Ovary (tissue), 9 donors: ENCODE data around the gene TMEM214. TPM values are rescaled to one million over a fixed set of nuclear protein-coding genes. Genes with fewer than 3 reads are reported as not detected.

ENCODE experiments used
- DNase-seq, 5 donors: peaks; one replicate each; pipeline ENCODE4 v3.0.0-alpha.2; 2019 to 2020
- H3K27ac ChIP-seq, 2 donors: fragments of 200-600 bp; one replicate each; pipeline versions ENCODE4 v1.5.1 to v1.8.0; 2019 to 2022
- H3K27me3 ChIP-seq: fragments of 200-600 bp; one replicate; pipeline ENCODE4 v1.8.0; 2022
- H3K36me3 ChIP-seq: fragments of 200-600 bp; sonication (generic); one replicate; pipeline ENCODE4 v1.5.1; 2019
- H3K4me1 ChIP-seq: one replicate; pipeline ENCODE4 v1.8.1; 2013; ENCODE audit warnings: mild to moderate bottlenecking, moderate library complexity; ENCODE audit not compliant: insufficient read depth
- H3K4me3 ChIP-seq: fragments of 200-600 bp; sonication (generic); one replicate; pipeline ENCODE4 v1.5.1; 2017
- H3K9me3 ChIP-seq, 2 donors: fragments of 200-600 bp in 1 of 2; sonication (generic) in 1 of 2; one replicate each; pipeline versions ENCODE4 v1.5.1 to v1.8.1; 2013 to 2019; ENCODE audit warnings: mild to moderate bottlenecking in 1 of 2, moderate library complexity in 1 of 2
- CTCF ChIP-seq, 3 donors: fragments of 450-650 bp in 2 of 3; fragments of 200-600 bp in 1 of 3; IDR thresholded peaks; one replicate each; pipeline versions ENCODE4 v1.5.1 to v1.8.0; 2016 to 2022; ENCODE audit warnings: antibody characterized with exemption in 3 of 3, mild to moderate bottlenecking in 1 of 3
- EP300 ChIP-seq: sonication (generic); formaldehyde crosslinking; IDR thresholded peaks from one replicate; pipeline ENCODE4 v1.6.1; 2017; ENCODE audit warnings: antibody characterized with exemption
- POLR2A ChIP-seq: fragments of 450-650 bp; IDR thresholded peaks from one replicate; pipeline ENCODE4 v1.6.1; 2017; ENCODE audit warnings: antibody characterized with exemption, mild to moderate bottlenecking, moderate library complexity
- WGBS, 3 donors: extraction: QIAGEN DNeasy Blood & Tissue Kit in 1 of 3; methylation state at CpG; one replicate each; pipeline versions ENCODE4 v1.1.5 to v1.1.7; 2013 to 2017; 5-methylcytosine and 5-hydroxymethylcytosine counted together
- intact Hi-C, 4 donors: fragments of 100-400 bp; cut with DNase I; formaldehyde crosslinking; loops; one replicate each; pipeline versions ENCODE4 v1.11.0 to v1.15.1; 2022 to 2023
- polyA plus RNA-seq, 2 donors: library from polyadenylated mRNA; stranded (reverse); fragments of 200-250 nt in 1 of 2; fragments of 350-450 nt in 1 of 2; fragmentation: Illumina TruSeq in 1 of 2; extraction: RNeasy Lipid Tissue Mini Kit (QIAGEN cat#74804) in 1 of 2; gene quantifications; one replicate each; pipeline ENCODE4 v1.2.3, GENCODE V29; 2013 to 2014
- total RNA-seq, 7 donors: library from RNA; depleted of rRNA in 2 of 7; stranded (reverse); fragments of >200 nt in 2 of 7; fragmentation: NEBNext Ultra II Directional in 3 of 7; extraction: Animal tissue kit (Norgen Biotek cat#: 25700) in 3 of 7; gene quantifications; one replicate each; pipeline versions ENCODE4 v1.1.0 to v1.2.4, GENCODE V29; 2016 to 2023
- donor health status: DM: no; HTN: no; CAD: no; lungs with moderate emphysema.
- donor health status: DM: no; HTN: no; CAD: no.
- donor health status: Bipolar disorder and iron deficiency.
- donor health status: DM: yes; HTN: yes; CAD: no.
- donor health status: DM: no; HTN: no; CAD: no.
- donor health status: DM: yes; HTN: yes; CAD: no.

Gene TMEM214
- total and polyA plus RNA-seq, 9 donors, result 26.5 to 101 (median 67.1) TPM

DNA sequence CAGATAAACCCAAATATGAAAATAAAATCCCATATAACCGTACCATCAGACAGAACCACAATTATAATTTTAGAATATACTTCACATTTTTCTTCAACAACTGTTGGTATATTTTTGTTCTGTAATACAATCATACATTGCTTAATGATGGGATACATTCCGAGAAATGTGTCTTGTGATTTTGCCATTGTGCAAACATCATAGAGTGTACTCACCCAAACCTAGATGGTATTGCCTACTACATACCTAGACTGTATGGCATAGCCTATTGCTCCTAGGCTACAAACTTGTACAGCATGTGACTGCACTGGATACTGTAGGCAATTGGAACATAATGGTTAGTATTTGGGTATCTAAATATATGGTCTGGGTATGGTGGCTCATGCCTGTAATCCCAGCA is 31.8 kb upstream of the TMEM214 start:
- no peaks in the 10 kb centered on the region for H3K36me3 ChIP-seq
- peaks cover 13% of the 10 kb centered on the region for H3K4me1 ChIP-seq
- no peaks in the 10 kb centered on the region for H3K27me3 ChIP-seq
- WGBS, 3 donors, result 90 to 94% (median 94%) methylated on average over 2 of the region's 2 CpGs
- TF ChIP-seq POLR2A (no peak), CTCF (IDR thresholded peaks at IDR 0.05) (no peak), EP300 (no peak)
- no peak for DNase-seq
- H3K27ac ChIP-seq, result no peak overlapping the region
- no peaks in the 10 kb centered on the region for H3K9me3 ChIP-seq
- no peak overlapping the region for H3K4me3 ChIP-seq
- intact Hi-C loops, result no loop called here

GRCh38 chr2:27001950-27002349 is 30.8 kb upstream of the TMEM214 start:
- Histone ChIP-seq H3K36me3 (no peaks in the 10 kb centered on the region), H3K9me3 (no peaks in the 10 kb centered on the region), H3K4me1 (peaks cover 18% of the 10 kb centered on the region), H3K4me3 (no peak overlapping the region), H3K27me3 (no peaks in the 10 kb centered on the region), H3K27ac (no peak overlapping the region)
- 8 to 39% (median 18%) methylated on average over 5 of the region's 5 CpGs for WGBS, 3 donors
- peak in 2 of 5 donors; percentile 48 to 57 for DNase-seq
- TF ChIP-seq CTCF (IDR thresholded peaks at IDR 0.05), result no peak
- TF ChIP-seq POLR2A, result no peak
- no peak for TF ChIP-seq EP300
- intact Hi-C loops, result no loop called here

DNA sequence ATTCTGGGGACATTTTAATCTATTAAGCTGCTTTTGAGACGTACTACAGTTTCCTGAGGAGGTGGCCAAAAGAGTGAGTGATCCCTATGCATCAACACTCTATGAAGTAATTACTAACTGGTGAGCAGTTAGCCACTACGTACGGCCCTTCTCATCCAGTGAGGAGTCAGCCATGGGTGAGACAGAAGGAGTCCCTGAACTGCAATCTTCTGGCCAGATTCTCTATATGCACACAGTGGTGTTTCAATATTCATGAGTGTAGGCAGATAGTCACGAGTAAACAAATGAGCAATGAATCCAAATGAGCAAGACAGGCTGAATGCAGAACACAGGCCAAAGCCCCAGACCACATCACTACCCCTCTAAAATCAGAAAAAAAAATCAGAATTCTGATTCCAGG is 29.8 kb upstream of the TMEM214 start:
- TF ChIP-seq POLR2A (no peak), EP300 (no peak)
- H3K4me3 ChIP-seq, result no peak overlapping the region
- no peaks in the 10 kb centered on the region for H3K9me3 ChIP-seq
- intact Hi-C loops, result no loop called here
- WGBS, 3 donors, result 88 to 91% (median 89%) methylated on average over 4 of the region's 4 CpGs
- DNase-seq, result no peak
- H3K4me1 ChIP-seq, result peaks cover 18% of the 10 kb centered on the region
- H3K27me3 ChIP-seq, result no peaks in the 10 kb centered on the region
- peak overlapping the region in 1 of 2 donors; percentile 3 for H3K27ac ChIP-seq
- no peaks in the 10 kb centered on the region for H3K36me3 ChIP-seq

- H3K4me3 ChIP-seq, result no peak overlapping the region
- WGBS, 3 donors, result 60 to 65% (median 61%) methylated on average over 9 of the region's 9 CpGs
- peaks cover 18% of the 10 kb centered on the region for H3K4me1 ChIP-seq
- H3K27me3 ChIP-seq, result no peaks in the 10 kb centered on the region
- peak overlapping the region in 1 of 2 donors; percentile 3 for H3K27ac ChIP-seq
- DNase-seq, result no peak
- intact Hi-C loops, result no loop called here
- no peaks in the 10 kb centered on the region for H3K9me3 ChIP-seq
- TF ChIP-seq CTCF (IDR thresholded peaks at IDR 0.05) (no peak), POLR2A (no peak), EP300 (no peak)
- no peaks in the 10 kb centered on the region for H3K36me3 ChIP-seq
Measured at GRCh38 chr2:27003857-27004256, 28.9 kb upstream of the TMEM214 start.

DNA sequence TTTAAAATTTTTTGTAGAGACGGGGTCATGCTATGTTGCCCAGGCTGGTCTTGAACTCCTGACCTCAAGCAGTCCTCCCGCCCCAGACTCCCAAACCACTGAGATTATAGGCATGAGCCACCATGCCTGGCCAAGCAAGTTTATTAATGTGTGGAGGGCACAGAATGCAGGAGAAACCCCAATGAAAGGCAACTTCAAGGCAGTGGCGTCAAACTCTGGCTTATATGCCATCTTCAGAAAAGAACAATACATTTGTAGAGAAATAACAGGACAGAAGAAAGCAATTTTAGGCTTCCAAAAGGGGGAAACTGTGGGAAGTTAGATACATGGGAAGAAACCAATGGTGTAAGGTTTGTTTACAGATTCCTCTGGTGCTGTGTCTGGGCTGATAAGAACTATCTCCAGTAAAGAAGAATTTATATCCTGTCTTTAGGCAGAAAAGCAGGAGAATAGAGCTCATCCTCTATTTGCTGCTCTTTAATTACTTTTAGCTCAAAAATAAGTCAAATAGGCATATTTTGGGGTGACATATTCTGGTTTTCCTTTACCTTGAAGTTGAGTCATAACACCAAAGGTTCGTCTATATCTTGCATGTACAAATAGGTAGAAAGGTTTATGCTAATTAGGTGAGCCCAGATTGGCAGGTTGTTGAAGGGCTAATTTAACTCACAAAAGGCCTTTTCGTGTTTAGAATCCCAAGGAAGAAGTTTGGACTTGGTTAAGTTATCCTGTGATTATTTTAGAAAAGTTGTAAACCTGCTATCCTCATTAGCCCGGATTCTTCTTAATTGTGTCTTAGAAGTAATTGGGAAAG is 26.0 kb upstream of the TMEM214 start:
- Histone ChIP-seq H3K4me3 (no peak overlapping the region), H3K27ac (peak overlapping the region; percentile 9 to 61), H3K27me3 (no peaks in the 10 kb centered on the region), H3K36me3 (no peaks in the 10 kb centered on the region), H3K4me1 (peaks cover 16% of the 10 kb centered on the region), H3K9me3 (no peaks in the 10 kb centered on the region)
- intact Hi-C loops, result no loop called here
- TF ChIP-seq EP300, result no peak
- TF ChIP-seq CTCF (IDR thresholded peaks at IDR 0.05), result no peak
- no peak for TF ChIP-seq POLR2A
- no peak for DNase-seq
- 30 to 48% (median 41%) methylated on average over 6 of the region's 6 CpGs for WGBS, 3 donors
